HL-60 (cell line): Measurements from ENCODE around the gene IL23R.

Source experiments
- DNase-seq, 2 experiments: peaks; one replicate each; pipeline ENCODE4 v3.0.0-alpha.2; 2010 to 2020; ENCODE audit warnings: low read depth in 1 of 2, low spot score in 1 of 2
- H3K27ac ChIP-seq: fragments of 250-450 bp; sonication (Bioruptor Pico); replicated peaks from 2 replicates; pipeline ENCODE4 v1.5.1; 2020; ENCODE audit warnings: mild to moderate bottlenecking, moderate library complexity
- H3K27me3 ChIP-seq: fragments of 250-450 bp; sonication (Bioruptor Pico); 2 replicates; pipeline ENCODE4 v1.5.1; 2021; ENCODE audit warnings: mild to moderate bottlenecking, moderate library complexity; ENCODE audit not compliant: insufficient read depth, poor library complexity, severe bottlenecking
- H3K4me3 ChIP-seq: replicated peaks from 2 replicates; pipeline ENCODE4 v1.5.1; 2011; ENCODE audit warnings: mild to moderate bottlenecking, control low read depth, low read length; ENCODE audit not compliant: insufficient read depth
- CTCF ChIP-seq: IDR thresholded peaks from one replicate; pipeline ENCODE4 v1.5.1; 2011; ENCODE audit warnings: low read length, control low read depth, inconsistent platforms; ENCODE audit not compliant: insufficient read depth
- GABPA ChIP-seq: IDR thresholded peaks from 2 replicates; pipeline ENCODE4 v1.6.1; 2012; ENCODE audit warnings: low read depth
- POLR2AphosphoS5 ChIP-seq: IDR thresholded peaks from 2 replicates; pipeline ENCODE4 v1.6.1; 2012; ENCODE audit warnings: low read depth
- REST ChIP-seq: IDR thresholded peaks from 2 replicates; pipeline ENCODE4 v1.6.1; 2012; ENCODE audit warnings: low read depth; ENCODE audit not compliant: insufficient replicate concordance
- SPI1 ChIP-seq: IDR thresholded peaks from 2 replicates; pipeline ENCODE4 v1.6.1; 2012; ENCODE audit warnings: low read depth, mild to moderate bottlenecking, borderline replicate concordance

Gene IL23R

GRCh38 chr1:67228791-67229190 lies 62.5 kb downstream of the IL23R start:
- H3K4me3 ChIP-seq, result no peak overlapping the region
- H3K27me3 ChIP-seq, result no peaks in the 10 kb centered on the region
- TF ChIP-seq GABPA, result no peak
- TF ChIP-seq POLR2AphosphoS5, result no peak
- DNase-seq, result no peak
- no peak overlapping the region for H3K27ac ChIP-seq

GRCh38 chr1:67230539-67230938 lies 64.3 kb downstream of the IL23R start:
- Histone ChIP-seq H3K27ac (no peak overlapping the region), H3K27me3 (no peaks in the 10 kb centered on the region), H3K4me3 (no peak overlapping the region)
- TF ChIP-seq SPI1, result no peak
- no peak for TF ChIP-seq CTCF
- no peak for TF ChIP-seq POLR2AphosphoS5
- no peak for DNase-seq

- H3K4me3 ChIP-seq, result no peak overlapping the region
- no peak overlapping the region for H3K27ac ChIP-seq
- H3K27me3 ChIP-seq, result no peaks in the 10 kb centered on the region
- TF ChIP-seq GABPA, result no peak
- TF ChIP-seq POLR2AphosphoS5, result no peak
- no peak for TF ChIP-seq SPI1
- no peak for TF ChIP-seq CTCF
- TF ChIP-seq REST, result no peak
- no peak for DNase-seq
These were observed 70.0 kb downstream of the IL23R start for GRCh38 chr1:67236277-67236676.

GRCh38 chr1:67239738-67240137 lies 73.5 kb downstream of the IL23R start:
- Histone ChIP-seq H3K4me3 (no peak overlapping the region), H3K27me3 (no peaks in the 10 kb centered on the region), H3K27ac (no peak overlapping the region)
- no peak for DNase-seq
- TF ChIP-seq REST (no peak), POLR2AphosphoS5 (no peak), SPI1 (no peak), GABPA (no peak), CTCF (no peak)
